Suppressor macrophage treated with lipopolysaccharide for 4 hours (primary cell): Measurements from ENCODE around the gene TRIM41.
"Not testable (repeated sequence)": the region's sequence is repeated elsewhere in the genome, so short reads cannot be mapped to it uniquely, and the experiment has no call there.

ENCODE experiments used
- DNase-seq: peaks from one replicate; pipeline ENCODE4 v3.0.0-alpha.2; 2020

TRIM41 gene

GRCh38 chr5:181223058-181223728, at the start of gene TRIM41:
TSS of gene TRIM41 (plus strand) at chr5:181223281. CDS start at chr5:181224000, 719 bp downstream.
- peak; percentile 98 for DNase-seq

DNA sequence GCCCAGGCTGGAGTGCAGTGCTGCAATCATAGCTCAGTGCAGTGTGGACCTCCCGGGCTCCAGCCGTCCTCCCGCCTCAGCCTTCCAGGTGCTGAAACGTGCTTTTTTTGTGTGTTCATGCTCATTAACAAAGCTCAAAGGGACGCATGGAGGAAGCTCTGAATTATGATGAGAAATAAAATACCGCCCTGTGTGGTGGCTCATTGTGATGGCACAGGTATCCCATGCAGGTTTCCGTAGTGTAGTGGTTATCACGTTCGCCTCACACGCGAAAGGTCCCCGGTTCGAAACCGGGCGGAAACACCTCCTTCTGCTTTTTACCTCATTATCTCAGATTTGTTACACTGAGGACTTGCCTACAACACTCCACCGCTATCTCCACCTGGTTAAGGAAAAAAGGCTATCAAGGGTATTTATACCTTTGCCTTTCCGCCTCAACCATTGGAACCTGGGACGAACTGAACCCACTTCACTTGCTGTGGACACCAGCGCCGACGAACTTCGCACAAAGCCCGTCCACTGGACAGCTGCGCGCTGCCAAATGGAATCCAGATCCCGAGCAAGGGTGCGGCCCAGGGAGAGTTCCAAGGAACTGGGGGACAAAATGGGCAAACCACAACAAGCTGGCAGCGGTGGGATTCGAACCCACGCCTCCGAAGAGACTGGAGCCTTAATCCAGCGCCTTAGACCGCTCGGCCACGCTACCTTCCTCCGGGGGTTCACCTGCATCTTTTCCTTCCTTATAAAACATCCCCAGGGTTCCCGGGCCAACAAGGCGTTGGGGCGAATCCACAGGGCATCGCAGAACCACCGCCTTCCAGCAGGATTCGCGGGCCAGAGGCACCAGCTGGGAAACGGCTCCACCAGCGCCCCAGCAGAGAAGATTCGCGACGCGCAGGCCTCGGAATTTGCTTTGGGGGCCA, 49.4 kb upstream of the TRIM41 start:
- no peak for DNase-seq

DNA sequence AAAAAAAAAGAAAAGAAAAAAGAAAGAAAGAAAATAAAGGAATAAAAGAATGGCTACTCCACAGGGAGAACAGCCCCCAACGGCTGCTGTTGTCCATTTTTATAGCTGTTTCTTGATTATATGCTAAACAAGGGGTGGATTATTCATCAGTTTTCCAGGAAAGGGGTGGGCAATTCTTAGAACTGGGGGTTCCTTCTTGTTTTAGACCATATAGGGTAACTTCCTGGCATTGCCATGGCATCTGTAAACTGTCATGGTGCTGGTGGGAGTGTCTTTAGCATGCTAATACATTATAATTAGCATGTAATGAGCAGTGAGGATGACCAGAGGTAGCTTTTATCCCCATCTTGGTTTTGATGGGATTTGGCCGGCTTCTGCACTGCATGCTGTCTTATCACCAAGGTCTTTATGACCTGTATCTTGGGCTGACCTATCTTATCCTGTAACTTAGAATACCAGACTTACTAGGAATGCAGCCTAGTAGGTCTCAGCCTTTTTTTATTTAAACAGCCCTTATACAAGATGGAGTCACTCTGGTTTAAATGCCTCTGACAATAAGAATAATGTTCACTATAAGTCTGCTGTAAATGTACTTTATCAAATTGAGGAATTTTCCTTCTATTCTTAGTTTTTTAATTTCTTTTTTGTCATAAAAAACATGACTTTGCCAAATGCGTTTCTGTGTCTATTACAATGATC, 46.7 kb upstream of the TRIM41 start:
- DNase-seq: no peak

- DNase-seq: not testable (repeated sequence)
Measured at GRCh38 chr5:181177559-181177958, 45.5 kb upstream of the TRIM41 start.

DNA sequence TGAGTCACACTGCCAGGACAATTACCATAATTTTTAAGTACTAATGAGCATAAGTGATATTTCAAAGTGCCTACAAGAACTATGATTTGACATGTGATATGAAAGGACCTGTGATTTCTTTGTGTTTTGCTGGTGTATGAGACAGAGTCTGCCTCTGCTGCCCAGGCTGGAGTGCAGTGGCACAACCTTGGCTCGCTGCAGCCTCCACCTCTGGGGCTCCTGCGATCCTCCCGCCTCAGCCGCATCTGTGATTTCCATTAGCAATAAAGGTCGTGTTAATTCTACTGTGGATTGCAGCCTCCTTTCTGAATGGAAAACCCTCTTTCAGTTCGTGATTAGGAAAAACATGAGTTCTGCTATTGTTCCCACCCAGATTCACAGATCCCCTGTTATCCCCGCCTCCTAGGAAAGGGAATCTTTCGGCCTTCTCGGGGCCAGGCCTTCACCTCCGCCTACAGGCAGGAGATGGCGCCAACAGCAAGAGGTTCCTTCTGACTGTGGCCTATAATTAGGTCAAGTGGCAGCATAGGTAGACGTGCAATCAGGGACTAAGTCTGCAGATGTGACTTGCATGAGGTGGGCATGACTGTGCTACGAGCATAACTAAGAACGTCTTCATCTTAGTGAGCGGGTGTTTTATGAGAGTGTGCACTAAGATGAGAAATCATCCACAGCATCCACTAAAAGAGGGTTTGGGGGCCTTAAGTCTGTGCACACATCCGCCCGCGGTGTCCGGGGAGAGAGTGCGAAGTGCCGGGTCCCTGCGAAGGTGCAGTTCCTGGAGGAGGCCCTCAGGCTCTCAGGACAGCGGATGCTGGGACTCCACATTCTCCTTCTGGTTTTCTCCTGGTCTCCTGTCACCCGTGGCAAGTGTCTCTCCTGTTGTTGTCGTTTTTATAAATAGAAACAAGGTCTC, 41.2 kb upstream of the TRIM41 start:
- peak; percentile 69 for DNase-seq

DNA sequence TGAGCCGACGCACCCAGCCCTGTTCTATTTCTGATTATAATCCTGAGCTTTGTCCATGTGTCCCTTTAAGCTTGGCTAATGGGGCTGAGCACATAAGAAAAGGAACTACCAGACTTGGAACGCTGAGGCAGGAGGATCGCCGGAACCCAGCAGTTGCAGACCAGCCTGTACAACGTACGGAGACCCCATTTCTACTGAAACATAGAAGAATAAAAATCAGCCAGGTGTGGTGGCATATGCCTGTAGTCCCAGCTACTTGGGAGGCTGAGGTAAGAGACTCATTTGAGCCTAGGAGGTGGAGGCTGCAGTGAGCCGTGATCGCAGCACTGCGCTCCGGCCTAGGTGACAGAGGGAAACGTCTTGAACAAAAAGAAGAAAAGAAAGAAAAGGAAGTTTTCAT, 40.4 kb upstream of the TRIM41 start:
- no peak for DNase-seq

DNA sequence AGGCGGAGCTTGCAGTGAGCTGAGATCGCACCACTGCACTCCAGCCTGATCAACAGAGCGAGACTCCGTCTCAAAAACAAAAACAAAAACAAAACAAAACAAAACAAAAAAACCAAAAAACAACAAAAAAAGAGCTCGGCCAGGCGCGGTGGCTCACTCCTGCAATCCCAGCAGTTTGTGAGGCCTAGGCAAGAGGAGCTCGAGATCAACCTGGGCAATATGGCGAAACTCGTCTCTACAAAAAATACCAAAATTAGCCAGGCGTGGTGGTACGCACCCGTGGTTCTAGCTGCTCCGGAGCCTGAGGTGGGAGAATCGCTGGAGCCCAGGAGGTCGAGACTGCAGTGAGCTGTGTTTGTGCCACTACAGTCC, 38.2 kb upstream of the TRIM41 start:
- DNase-seq: no peak

GRCh38 chr5:181185560-181185959, 37.5 kb upstream of the TRIM41 start:
- DNase-seq: no peak

DNA sequence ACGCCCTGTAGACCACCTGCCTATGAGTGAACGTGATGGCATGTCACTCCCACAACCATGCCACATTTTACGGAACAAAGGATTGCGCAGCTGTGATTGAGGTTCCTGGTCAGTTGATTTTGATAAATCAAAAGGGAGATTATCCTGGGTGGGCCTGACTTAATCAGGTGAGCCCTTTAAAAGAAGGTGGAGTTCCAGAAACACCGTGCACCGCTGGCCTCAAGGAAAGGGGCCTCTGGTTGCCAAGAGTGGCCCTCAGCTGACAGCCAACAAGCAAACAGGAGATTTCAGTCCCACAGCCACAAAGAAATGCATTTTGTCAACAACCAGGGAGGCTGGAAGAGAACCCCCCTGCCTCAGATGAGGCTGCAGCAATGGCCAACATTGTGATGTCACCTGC, 37.1 kb upstream of the TRIM41 start:
- DNase-seq: no peak

- DNase-seq: no peak
Measured at GRCh38 chr5:181186986-181187499, 36.0 kb upstream of the TRIM41 start.

DNA sequence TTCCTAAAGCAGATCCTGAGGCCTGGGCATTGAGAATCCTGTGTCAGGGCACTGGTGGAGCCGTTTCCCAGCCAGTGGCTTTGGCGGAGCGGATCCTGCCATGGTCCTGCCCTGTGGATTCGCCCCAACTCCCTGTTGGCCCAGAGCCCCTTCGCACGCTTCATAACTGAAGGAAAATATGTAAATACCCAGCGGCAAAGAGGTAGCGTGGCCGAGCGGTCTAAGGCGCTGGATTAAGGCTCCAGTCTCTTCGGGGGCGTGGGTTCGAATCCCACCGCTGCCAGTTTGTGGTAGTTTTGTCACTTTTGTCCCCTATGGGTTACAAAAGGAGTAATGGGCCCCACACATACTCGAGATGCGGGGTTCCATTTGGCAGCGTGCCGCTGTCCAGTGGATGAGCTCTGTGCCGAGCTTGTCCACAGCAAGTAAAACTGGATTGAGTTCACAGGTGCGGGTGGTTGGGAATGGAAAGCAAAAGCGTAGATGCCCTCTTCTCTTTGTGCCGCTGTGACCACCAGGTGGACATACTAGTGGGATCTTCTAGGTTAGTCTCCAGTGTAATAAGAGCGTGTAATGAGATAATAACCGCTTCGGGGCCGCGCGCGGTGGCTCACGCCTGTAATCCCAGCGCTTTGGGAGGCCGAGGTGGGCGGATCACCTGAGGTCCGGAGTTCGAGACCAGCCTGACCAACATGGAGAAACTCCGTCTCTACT, 35.4 kb upstream of the TRIM41 start:
- peak; percentile 73 for DNase-seq

- peak; percentile 87 for DNase-seq
Measured at GRCh38 chr5:181188700-181189362, 34.2 kb upstream of the TRIM41 start.

GRCh38 chr5:181189363-181189961, 33.6 kb upstream of the TRIM41 start:
- DNase-seq: no peak

GRCh38 chr5:181189962-181190710, 32.9 kb upstream of the TRIM41 start:
- no peak for DNase-seq

DNA sequence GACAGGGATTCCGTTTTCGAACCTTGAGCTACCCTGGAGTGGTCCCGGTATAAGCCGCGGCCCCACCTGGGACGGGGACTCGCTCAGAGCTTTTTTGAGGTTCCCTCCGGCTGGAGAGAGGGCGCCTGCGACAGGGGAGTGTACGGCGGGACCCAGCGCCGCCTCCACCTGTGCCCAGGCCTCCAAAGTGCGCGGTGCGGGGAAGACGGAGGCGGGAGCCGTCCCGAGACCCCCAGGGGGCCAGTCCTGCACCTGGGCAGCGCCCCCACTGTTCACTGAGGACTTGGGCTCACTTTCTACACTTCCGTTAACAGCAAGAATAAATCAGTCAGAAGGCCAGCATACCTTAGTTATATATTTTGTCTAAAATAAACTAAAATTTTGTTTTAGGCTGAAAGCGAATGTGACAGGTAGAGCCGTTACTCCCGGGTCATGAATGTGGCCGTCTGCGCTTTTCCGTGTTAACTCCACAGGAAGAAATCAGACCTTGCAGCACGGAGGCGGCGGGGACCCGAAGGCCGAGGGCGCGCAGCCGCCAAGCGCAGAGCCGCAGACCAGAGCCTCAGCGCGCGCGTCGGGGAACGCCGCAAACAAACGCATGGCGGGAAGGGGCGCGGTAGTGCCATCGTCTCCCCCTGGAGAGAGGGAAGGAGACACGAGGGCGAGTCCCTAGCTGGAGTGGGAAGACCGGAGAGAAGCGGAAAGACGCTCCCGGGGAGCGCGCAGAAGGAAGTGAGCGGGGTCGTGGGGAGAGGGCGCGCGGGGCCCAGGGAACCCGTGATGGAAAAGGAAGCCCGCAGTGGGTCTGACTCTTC, 32.2 kb upstream of the TRIM41 start:
- DNase-seq: no peak

GRCh38 chr5:181191526-181192336, 31.4 kb upstream of the TRIM41 start:
- DNase-seq: peak; percentile 98

DNA sequence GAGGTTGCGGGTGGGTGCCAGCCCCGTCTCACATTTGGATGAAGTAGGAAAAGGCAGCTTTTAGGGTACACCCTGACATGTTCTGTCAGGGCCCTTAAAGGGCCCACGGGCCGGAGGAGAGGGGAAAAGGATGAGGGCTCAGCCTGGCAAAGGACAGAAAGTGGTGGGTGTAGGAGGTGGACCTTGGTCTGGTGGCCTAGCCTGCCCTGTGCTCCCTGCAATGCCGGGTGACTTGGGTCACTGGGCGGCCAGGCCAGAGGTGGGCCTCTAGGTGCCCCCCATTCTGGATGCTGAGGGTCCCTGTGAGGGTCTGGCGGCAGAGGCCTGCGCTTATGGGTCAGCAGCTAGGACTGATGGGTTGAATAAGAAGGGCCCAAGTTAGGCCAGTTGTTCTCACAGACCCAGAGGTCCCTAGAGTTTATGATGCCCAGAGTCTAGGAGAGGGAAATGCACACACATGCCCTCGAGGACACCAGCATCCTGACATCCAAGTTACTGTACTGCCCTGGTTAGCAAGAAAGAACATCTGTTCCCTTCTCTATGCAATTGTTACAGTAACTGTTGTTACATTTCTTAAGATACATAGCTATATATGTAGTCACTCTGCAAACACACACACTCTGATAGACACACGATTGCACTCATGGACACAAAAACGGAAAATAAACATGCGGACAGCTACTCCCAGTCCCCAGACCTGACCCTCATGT, 30.6 kb upstream of the TRIM41 start:
- DNase-seq: no peak
